Measurements from ENCODE around the gene GSX2. TPM values are rescaled to one million over a fixed set of nuclear protein-coding genes. Genes with fewer than 3 reads are reported as not detected.

GSX2 gene
- total and polyA plus RNA-seq, 8 donors: not detected

DNA sequence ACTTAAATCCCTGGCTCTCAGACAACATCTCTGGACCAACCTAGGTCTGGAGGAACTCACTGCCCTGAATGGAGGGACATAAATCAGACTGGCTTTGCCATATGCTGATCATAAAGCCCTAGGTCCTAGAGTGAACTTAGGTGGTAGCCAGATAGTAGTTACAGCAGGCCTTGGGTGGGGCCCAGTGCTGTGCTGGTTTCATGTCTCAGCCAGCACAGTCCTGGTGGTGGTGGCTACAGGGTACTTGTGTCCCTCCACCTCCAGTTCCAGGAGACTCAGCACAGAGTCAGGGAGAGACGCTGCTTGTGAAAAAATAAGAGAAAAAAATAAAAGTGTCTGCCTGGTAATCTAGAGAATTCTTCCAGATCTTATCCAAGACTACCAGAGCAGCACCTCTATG, 40.3 kb downstream of the GSX2 start:
- Histone ChIP-seq H3K27ac (no peak overlapping the region), H3K27me3 (no peaks in the 10 kb centered on the region), H3K4me1 (peaks cover 0 to 5% (median 0%) of the 10 kb centered on the region in 3 donors), H3K9me3 (no peaks in the 10 kb centered on the region), H3K4me3 (no peak overlapping the region), H3K36me3 (no peaks in the 10 kb centered on the region)
- intact Hi-C loops (cut with DNase I): no loop called here
- ATAC-seq: no peak
- no peak for DNase-seq
- TF ChIP-seq, protein P1, sequence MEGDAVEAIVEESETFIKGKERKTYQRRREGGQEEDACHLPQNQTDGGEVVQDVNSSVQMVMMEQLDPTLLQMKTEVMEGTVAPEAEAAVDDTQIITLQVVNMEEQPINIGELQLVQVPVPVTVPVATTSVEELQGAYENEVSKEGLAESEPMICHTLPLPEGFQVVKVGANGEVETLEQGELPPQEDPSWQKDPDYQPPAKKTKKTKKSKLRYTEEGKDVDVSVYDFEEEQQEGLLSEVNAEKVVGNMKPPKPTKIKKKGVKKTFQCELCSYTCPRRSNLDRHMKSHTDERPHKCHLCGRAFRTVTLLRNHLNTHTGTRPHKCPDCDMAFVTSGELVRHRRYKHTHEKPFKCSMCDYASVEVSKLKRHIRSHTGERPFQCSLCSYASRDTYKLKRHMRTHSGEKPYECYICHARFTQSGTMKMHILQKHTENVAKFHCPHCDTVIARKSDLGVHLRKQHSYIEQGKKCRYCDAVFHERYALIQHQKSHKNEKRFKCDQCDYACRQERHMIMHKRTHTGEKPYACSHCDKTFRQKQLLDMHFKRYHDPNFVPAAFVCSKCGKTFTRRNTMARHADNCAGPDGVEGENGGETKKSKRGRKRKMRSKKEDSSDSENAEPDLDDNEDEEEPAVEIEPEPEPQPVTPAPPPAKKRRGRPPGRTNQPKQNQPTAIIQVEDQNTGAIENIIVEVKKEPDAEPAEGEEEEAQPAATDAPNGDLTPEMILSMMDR (IDR thresholded peaks at IDR 0.05): no peak
- FAIRE-seq: no peak
- 88 to 100% methylated on average over 1 of the region's 1 CpG for WGBS, 2 donors

DNA sequence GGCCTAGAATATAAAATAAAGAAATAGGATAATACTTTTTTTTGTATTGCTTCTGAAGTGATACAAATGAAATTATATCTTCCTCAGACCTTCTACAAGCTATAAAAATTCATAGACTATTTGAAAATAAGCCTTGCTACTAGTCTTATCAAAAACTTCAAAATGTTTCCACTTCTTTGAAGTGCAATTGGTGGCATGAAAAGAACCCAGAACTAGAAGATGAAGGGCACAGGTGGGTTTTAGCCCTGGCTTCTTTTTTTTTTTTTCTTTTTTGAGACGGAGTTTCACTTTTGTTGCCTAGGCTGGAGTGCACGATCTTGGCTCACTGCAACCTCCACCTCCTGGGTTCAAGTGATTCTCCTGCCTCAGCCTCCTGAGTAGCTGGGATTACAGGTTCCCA, 44.2 kb downstream of the GSX2 start:
- ATAC-seq: no peak
- Histone ChIP-seq H3K36me3 (no peaks in the 10 kb centered on the region), H3K27ac (no peak overlapping the region), H3K27me3 (no peaks in the 10 kb centered on the region), H3K9me3 (no peaks in the 10 kb centered on the region), H3K4me1 (peaks cover 0 to 5% (median 0%) of the 10 kb centered on the region in 3 donors), H3K4me3 (no peak overlapping the region)
- DNase-seq: no peak
- intact Hi-C loops (cut with DNase I): no loop called here
- FAIRE-seq: no peak
- TF ChIP-seq, protein P1 (IDR thresholded peaks at IDR 0.05): no peak
- 69 to 80% methylated on average over 2 of the region's 2 CpGs for WGBS, 2 donors

- no peaks in the 10 kb centered on the region for H3K9me3 ChIP-seq
- 19 to 22% methylated on average over 5 of the region's 5 CpGs for WGBS, 2 donors
- peaks cover 0 to 5% (median 0%) of the 10 kb centered on the region in 3 donors for H3K4me1 ChIP-seq
- H3K4me3 ChIP-seq: no peak overlapping the region
- ATAC-seq: peak; percentile 54 to 91 (median 74)
- intact Hi-C loops (cut with DNase I): no loop called here
- peak in 2 of 6 donors; percentile 18 to 29 for DNase-seq
- no peak for FAIRE-seq
- H3K36me3 ChIP-seq: no peaks in the 10 kb centered on the region
- no peaks in the 10 kb centered on the region for H3K27me3 ChIP-seq
- H3K27ac ChIP-seq: no peak overlapping the region
- TF ChIP-seq, protein P1 (IDR thresholded peaks at IDR 0.05): no peak
Measured at GRCh38 chr4:54144661-54145171, 44.8 kb downstream of the GSX2 start.

- ATAC-seq: peak in 1 of 4 donors; percentile 27
- H3K9me3 ChIP-seq: no peaks in the 10 kb centered on the region
- H3K36me3 ChIP-seq: no peaks in the 10 kb centered on the region
- no peak overlapping the region for H3K27ac ChIP-seq
- H3K27me3 ChIP-seq: peaks cover 0 to 5% (median 0%) of the 10 kb centered on the region in 4 donors
- H3K4me3 ChIP-seq: no peak overlapping the region
- no peak for FAIRE-seq
- intact Hi-C loops (cut with DNase I): no loop called here
- 37 to 43% methylated on average over 4 of the region's 4 CpGs for WGBS, 2 donors
- TF ChIP-seq, protein P1 (IDR thresholded peaks at IDR 0.05): no peak
- H3K4me1 ChIP-seq: peaks cover 0 to 5% (median 0%) of the 10 kb centered on the region in 3 donors
- DNase-seq: no peak
Measured at GRCh38 chr4:54146139-54146538, 46.2 kb downstream of the GSX2 start.

GRCh38 chr4:54149323-54149722, 49.4 kb downstream of the GSX2 start:
- TF ChIP-seq, protein P1 (IDR thresholded peaks at IDR 0.05): no peak
- whole genome bisulfite sequencing, 2 donors: 71% methylated on average over 26 to 46 of the region's 46 CpGs
- Histone ChIP-seq H3K4me3 (no peak overlapping the region), H3K9me3 (no peaks in the 10 kb centered on the region), H3K4me1 (peaks cover 0 to 5% (median 0%) of the 10 kb centered on the region in 3 donors), H3K27ac (no peak overlapping the region), H3K36me3 (no peaks in the 10 kb centered on the region), H3K27me3 (peaks cover 0 to 5% (median 0%) of the 10 kb centered on the region in 4 donors)
- intact Hi-C loops (cut with DNase I): no loop called here
- ATAC-seq (no peak), FAIRE-seq (no peak), DNase-seq (peak in 1 of 6 donors; percentile 48)
